ENCODE measurements around the gene APOBEC4. TPM values are rescaled to one million over a fixed set of nuclear protein-coding genes. Genes with fewer than 3 reads are reported as not detected.

APOBEC4 gene
- total RNA-seq, 1 donor from 2014 or later: not detected

GRCh38 chr1:183697814-183698590 lies 44.9 kb upstream of the APOBEC4 start:
- DNase-seq (ENCODE audit: low spot score): no peak
- peaks cover 39% of the 10 kb centered on the region for H3K4me1 Mint-ChIP-seq (ENCODE audit: unreplicated experiment)
- no peaks in the 10 kb centered on the region for H3K27me3 Mint-ChIP-seq (ENCODE audit: unreplicated experiment)
- TF ChIP-seq, protein P1, sequence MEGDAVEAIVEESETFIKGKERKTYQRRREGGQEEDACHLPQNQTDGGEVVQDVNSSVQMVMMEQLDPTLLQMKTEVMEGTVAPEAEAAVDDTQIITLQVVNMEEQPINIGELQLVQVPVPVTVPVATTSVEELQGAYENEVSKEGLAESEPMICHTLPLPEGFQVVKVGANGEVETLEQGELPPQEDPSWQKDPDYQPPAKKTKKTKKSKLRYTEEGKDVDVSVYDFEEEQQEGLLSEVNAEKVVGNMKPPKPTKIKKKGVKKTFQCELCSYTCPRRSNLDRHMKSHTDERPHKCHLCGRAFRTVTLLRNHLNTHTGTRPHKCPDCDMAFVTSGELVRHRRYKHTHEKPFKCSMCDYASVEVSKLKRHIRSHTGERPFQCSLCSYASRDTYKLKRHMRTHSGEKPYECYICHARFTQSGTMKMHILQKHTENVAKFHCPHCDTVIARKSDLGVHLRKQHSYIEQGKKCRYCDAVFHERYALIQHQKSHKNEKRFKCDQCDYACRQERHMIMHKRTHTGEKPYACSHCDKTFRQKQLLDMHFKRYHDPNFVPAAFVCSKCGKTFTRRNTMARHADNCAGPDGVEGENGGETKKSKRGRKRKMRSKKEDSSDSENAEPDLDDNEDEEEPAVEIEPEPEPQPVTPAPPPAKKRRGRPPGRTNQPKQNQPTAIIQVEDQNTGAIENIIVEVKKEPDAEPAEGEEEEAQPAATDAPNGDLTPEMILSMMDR (IDR thresholded peaks at IDR 0.05; ENCODE audit: unreplicated experiment): no peak
- H3K27ac Mint-ChIP-seq (ENCODE audit: unreplicated experiment): no peak overlapping the region
- H3K4me3 Mint-ChIP-seq (ENCODE audit: unreplicated experiment): no peak overlapping the region
- H3K9me3 Mint-ChIP-seq (ENCODE audit: unreplicated experiment): no peaks in the 10 kb centered on the region
- H3K36me3 Mint-ChIP-seq (ENCODE audit: low read depth, unreplicated experiment): no peaks in the 10 kb centered on the region

- H3K36me3 Mint-ChIP-seq (ENCODE audit: low read depth, unreplicated experiment): no peaks in the 10 kb centered on the region
- peaks cover 39% of the 10 kb centered on the region for H3K4me1 Mint-ChIP-seq (ENCODE audit: unreplicated experiment)
- H3K27ac Mint-ChIP-seq (ENCODE audit: unreplicated experiment): no peak overlapping the region
- TF ChIP-seq, protein P1 (IDR thresholded peaks at IDR 0.05; ENCODE audit: unreplicated experiment): no peak
- no peak overlapping the region for H3K4me3 Mint-ChIP-seq (ENCODE audit: unreplicated experiment)
- no peak for DNase-seq (ENCODE audit: low spot score)
- no peaks in the 10 kb centered on the region for H3K27me3 Mint-ChIP-seq (ENCODE audit: unreplicated experiment)
- no peaks in the 10 kb centered on the region for H3K9me3 Mint-ChIP-seq (ENCODE audit: unreplicated experiment)
These were observed 43.9 kb upstream of the APOBEC4 start for GRCh38 chr1:183696981-183697380.

DNA sequence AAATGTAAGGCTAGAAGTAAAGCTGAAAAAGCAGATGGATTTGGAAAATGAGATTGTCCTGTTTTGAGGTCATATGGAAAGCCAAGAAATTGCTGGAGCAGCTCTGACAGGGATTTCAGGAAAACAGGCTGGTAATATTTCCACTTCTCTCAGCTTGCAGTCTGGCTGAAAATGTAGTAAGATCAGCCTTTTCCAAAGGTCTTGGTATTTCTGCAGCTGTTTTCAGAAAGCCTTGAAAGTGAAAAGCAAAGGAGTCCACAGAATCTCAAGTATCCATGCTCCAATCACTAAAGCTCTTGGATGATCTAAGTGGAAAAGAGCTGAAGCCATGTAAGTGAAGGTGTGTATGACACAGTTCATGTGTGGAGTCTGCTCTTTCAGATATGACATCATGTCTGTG lies 41.6 kb upstream of the APOBEC4 start:
- Mint-ChIP-seq H3K9me3 (ENCODE audit: unreplicated experiment) (no peaks in the 10 kb centered on the region), H3K27me3 (ENCODE audit: unreplicated experiment) (no peaks in the 10 kb centered on the region), H3K4me3 (ENCODE audit: unreplicated experiment) (no peak overlapping the region), H3K27ac (ENCODE audit: unreplicated experiment) (no peak overlapping the region), H3K4me1 (ENCODE audit: unreplicated experiment) (peaks cover 36% of the 10 kb centered on the region), H3K36me3 (ENCODE audit: low read depth, unreplicated experiment) (no peaks in the 10 kb centered on the region)
- TF ChIP-seq, protein P1 (IDR thresholded peaks at IDR 0.05; ENCODE audit: unreplicated experiment): no peak
- no peak for DNase-seq (ENCODE audit: low spot score)

GRCh38 chr1:183694066-183694465 lies 41.0 kb upstream of the APOBEC4 start:
- Mint-ChIP-seq H3K9me3 (ENCODE audit: unreplicated experiment) (no peaks in the 10 kb centered on the region), H3K27me3 (ENCODE audit: unreplicated experiment) (no peaks in the 10 kb centered on the region), H3K4me3 (ENCODE audit: unreplicated experiment) (no peak overlapping the region), H3K4me1 (ENCODE audit: unreplicated experiment) (peaks cover 32% of the 10 kb centered on the region), H3K27ac (ENCODE audit: unreplicated experiment) (no peak overlapping the region), H3K36me3 (ENCODE audit: low read depth, unreplicated experiment) (no peaks in the 10 kb centered on the region)
- TF ChIP-seq, protein P1 (IDR thresholded peaks at IDR 0.05; ENCODE audit: unreplicated experiment): no peak
- no peak for DNase-seq (ENCODE audit: low spot score)

DNA sequence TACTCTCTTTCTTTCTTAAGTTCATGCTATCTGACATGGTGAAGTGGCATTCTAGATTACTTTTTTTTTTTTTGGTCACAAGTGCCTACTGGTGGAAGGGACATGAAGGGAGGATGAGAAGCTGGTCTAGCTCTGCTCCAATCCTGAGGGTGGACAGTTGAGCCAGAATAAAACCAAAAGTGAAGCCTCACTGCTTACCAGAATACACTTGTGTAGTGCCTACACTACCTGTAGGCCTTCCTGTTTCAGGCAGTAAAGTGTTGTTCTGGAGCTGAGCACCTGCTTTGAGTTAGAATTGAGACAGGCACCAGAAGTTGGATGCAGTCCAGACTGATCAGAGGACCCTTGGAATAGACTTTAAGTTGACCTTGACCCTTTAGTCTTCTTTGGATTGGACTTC lies 40.4 kb upstream of the APOBEC4 start:
- no peaks in the 10 kb centered on the region for H3K36me3 Mint-ChIP-seq (ENCODE audit: low read depth, unreplicated experiment)
- no peak overlapping the region for H3K27ac Mint-ChIP-seq (ENCODE audit: unreplicated experiment)
- no peak overlapping the region for H3K4me3 Mint-ChIP-seq (ENCODE audit: unreplicated experiment)
- H3K27me3 Mint-ChIP-seq (ENCODE audit: unreplicated experiment): no peaks in the 10 kb centered on the region
- no peaks in the 10 kb centered on the region for H3K9me3 Mint-ChIP-seq (ENCODE audit: unreplicated experiment)
- peaks cover 28% of the 10 kb centered on the region for H3K4me1 Mint-ChIP-seq (ENCODE audit: unreplicated experiment)
- TF ChIP-seq, protein P1 (IDR thresholded peaks at IDR 0.05; ENCODE audit: unreplicated experiment): no peak
- DNase-seq (ENCODE audit: low spot score): no peak

All from endothelial cell (in vitro differentiated cells).